ENCODE results near the gene DYNC2LI1. TPM values are rescaled to one million over a fixed set of nuclear protein-coding genes. Genes with fewer than 3 reads are reported as not detected.
A peak's percentile ranks its signal among the peaks of the same experiment; 100 is the strongest.

The DYNC2LI1 gene
- polyA plus RNA-seq, 1 donor, result 40.1 TPM

DNA sequence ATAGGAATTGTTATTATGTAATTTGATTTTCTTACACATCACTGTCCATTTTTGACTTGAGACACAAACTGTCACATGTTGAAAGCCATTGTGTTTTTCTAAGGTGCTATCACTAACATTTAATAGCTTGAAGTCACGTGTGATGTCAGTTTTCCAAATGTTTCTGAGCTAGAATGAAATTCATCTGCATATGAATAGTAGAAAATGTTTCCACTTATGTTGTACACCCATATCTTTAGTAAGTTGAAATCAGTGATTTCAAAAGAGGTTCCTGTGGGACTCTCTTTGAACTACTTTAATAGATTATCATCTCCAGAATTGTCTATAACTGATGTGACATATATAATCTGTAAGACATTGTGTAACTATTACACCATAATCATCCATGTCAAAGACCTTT is 37.0 kb downstream of the DYNC2LI1 start:
- no peak overlapping the region for H3K4me3 ChIP-seq (ENCODE audit: low read length)
- no peaks in the 10 kb centered on the region for H3K27me3 ChIP-seq (ENCODE audit: control insufficient read depth, insufficient read depth, low read length)
- WGBS (ENCODE audit: insufficient coverage, low lambda C conversion rate), result 60% methylated on average over 1 of the region's 1 CpG
- peaks cover 30% of the 10 kb centered on the region for H3K4me1 ChIP-seq (ENCODE audit: control insufficient read depth, insufficient read depth, low read length)
- no peaks in the 10 kb centered on the region for H3K9me3 ChIP-seq (ENCODE audit: control insufficient read depth, low read depth, low read length)
- peaks cover 6% of the 10 kb centered on the region for H3K36me3 ChIP-seq (ENCODE audit: control insufficient read depth, insufficient read depth, low read length)
- H3K27ac ChIP-seq (ENCODE audit: low read length), result no peak overlapping the region
- no peak for DNase-seq

DNA sequence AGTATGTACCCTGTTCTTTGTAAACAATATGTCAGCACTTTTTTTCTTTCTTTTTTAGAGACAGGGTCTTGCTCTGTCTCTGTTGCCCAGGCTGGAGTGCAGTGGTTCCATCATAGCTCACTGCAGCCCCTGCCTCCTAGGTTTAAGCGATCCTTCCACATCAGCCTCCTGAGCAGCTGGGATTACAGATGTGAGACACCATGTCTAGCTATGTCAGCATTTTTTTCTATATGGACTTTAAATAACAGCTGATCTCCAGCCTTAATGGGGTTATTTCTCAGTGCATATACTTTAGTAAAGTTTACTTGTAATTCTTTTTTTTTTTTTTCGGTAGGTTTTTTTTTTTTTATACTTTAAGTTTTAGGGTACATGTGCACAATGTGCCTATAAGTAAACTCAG is 38.2 kb downstream of the DYNC2LI1 start:
- H3K27ac ChIP-seq (ENCODE audit: low read length), result no peak overlapping the region
- DNase-seq, result no peak
- peaks cover 8% of the 10 kb centered on the region for H3K36me3 ChIP-seq (ENCODE audit: control insufficient read depth, insufficient read depth, low read length)
- 100% methylated on average over 1 of the region's 2 CpGs for WGBS (ENCODE audit: insufficient coverage, low lambda C conversion rate)
- H3K4me1 ChIP-seq (ENCODE audit: control insufficient read depth, insufficient read depth, low read length), result peaks cover 25% of the 10 kb centered on the region
- no peak overlapping the region for H3K4me3 ChIP-seq (ENCODE audit: low read length)
- no peaks in the 10 kb centered on the region for H3K27me3 ChIP-seq (ENCODE audit: control insufficient read depth, insufficient read depth, low read length)
- no peaks in the 10 kb centered on the region for H3K9me3 ChIP-seq (ENCODE audit: control insufficient read depth, low read depth, low read length)

DNA sequence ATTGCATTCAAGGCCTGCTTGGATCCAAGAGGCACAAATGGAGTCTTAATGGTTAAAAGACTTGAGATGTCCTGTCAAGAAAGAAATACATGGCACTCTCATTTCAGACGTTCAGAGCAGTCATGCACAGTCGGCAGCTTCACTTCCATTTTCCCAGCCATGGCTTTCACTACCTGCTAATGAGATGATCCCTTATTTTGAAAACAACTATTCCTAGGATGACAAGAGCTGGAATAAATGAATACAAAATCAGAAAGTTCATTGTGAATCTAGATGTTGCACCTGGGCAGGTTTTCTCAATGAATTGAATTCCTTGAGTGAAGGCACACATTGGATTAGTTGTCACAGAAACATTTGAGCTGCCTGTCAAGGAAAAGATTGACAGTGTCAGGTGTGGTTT is 39.1 kb downstream of the DYNC2LI1 start:
- Histone ChIP-seq H3K9me3 (ENCODE audit: control insufficient read depth, low read depth, low read length) (no peaks in the 10 kb centered on the region), H3K36me3 (ENCODE audit: control insufficient read depth, insufficient read depth, low read length) (peaks cover 8% of the 10 kb centered on the region), H3K27ac (ENCODE audit: low read length) (no peak overlapping the region), H3K27me3 (ENCODE audit: control insufficient read depth, insufficient read depth, low read length) (no peaks in the 10 kb centered on the region), H3K4me3 (ENCODE audit: low read length) (no peak overlapping the region), H3K4me1 (ENCODE audit: control insufficient read depth, insufficient read depth, low read length) (peaks cover 17% of the 10 kb centered on the region)
- no CpG with 5 or more reads among the region's 2 CpGs for WGBS (ENCODE audit: insufficient coverage, low lambda C conversion rate)
- DNase-seq, result no peak

DNA sequence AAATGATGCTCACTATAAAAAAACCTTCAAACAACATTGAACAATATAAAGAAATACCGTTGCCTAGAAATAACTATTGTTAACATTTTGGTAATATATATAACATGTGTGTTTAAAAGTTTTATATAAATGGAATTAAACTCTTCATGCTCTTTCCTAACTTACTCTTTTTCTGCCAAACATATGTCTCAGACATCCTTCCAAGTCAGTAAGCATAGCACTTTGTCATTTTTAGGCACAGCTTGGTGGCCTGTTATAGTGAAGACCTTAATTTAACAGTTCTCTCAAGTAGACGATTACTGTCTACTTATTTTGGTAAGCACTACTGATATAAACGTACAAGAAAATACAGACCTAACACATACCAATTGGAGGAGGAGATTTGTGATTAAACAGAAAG is 40.9 kb downstream of the DYNC2LI1 start:
- H3K36me3 ChIP-seq (ENCODE audit: control insufficient read depth, insufficient read depth, low read length), result peaks cover 8% of the 10 kb centered on the region
- 100% methylated on average over 1 of the region's 3 CpGs for WGBS (ENCODE audit: insufficient coverage, low lambda C conversion rate)
- H3K27ac ChIP-seq (ENCODE audit: low read length), result no peak overlapping the region
- H3K9me3 ChIP-seq (ENCODE audit: control insufficient read depth, low read depth, low read length), result no peaks in the 10 kb centered on the region
- DNase-seq, result no peak
- no peaks in the 10 kb centered on the region for H3K27me3 ChIP-seq (ENCODE audit: control insufficient read depth, insufficient read depth, low read length)
- peaks cover 17% of the 10 kb centered on the region for H3K4me1 ChIP-seq (ENCODE audit: control insufficient read depth, insufficient read depth, low read length)
- H3K4me3 ChIP-seq (ENCODE audit: low read length), result no peak overlapping the region

DNA sequence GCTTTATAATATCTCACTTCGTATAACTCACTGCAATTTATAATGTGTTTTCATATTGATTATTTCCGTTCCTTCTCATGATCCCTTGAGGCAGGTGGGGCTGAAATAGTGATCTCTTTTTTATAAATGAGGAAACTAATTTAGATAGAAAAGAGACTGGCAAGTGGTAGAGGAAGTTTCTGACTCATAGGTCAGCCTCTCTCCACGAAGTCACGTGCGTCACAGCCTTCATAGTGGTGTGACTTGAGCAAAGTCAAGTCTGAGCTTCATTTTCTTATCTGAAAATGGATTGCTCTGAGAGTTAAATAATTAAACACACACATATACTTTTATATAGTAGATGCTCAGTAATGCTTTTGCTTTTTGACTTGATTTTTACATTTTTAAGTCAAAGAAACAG is 44.9 kb downstream of the DYNC2LI1 start:
- H3K4me3 ChIP-seq (ENCODE audit: low read length), result no peak overlapping the region
- peak overlapping the region; percentile 82 for H3K27ac ChIP-seq (ENCODE audit: low read length)
- H3K4me1 ChIP-seq (ENCODE audit: control insufficient read depth, insufficient read depth, low read length), result peaks cover 15% of the 10 kb centered on the region
- H3K9me3 ChIP-seq (ENCODE audit: control insufficient read depth, low read depth, low read length), result no peaks in the 10 kb centered on the region
- 0% methylated on average over 1 of the region's 5 CpGs for WGBS (ENCODE audit: insufficient coverage, low lambda C conversion rate)
- peak; percentile 92 to 96 for DNase-seq
- H3K36me3 ChIP-seq (ENCODE audit: control insufficient read depth, insufficient read depth, low read length), result peaks cover 3% of the 10 kb centered on the region
- H3K27me3 ChIP-seq (ENCODE audit: control insufficient read depth, insufficient read depth, low read length), result no peaks in the 10 kb centered on the region

DNA sequence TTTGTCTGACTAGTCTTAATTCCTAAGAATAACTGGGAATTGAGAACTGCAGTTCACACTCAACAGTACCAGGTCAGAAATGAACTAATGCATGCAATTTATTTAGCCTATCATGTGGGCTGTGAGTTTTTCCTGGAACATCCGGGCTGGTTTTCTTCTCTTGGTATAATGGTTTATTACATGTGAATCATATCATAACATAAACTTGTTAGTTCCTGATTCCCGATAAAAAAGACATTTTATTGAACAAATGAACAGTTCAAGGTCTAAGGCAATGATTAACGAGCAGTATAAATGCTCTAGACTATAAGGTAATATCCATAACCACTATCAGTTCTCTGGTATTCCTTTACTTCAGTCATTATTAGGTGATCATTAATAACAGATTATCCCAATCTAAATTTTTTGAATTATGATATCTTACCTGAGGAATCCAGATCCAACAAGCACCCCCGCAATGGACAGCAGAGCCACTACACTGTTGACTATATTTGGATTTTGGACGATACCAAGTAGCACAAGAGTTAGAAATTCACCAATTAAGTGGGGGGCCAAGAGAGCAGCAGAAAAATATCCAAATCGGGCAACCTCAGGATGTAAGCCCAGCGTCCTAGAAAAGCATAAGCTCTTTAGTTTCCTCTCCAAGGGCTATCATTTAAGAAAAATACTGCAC is 45.8 kb downstream of the DYNC2LI1 start:
- peak; percentile 50 to 89 for DNase-seq
- 30% methylated on average over 2 of the region's 7 CpGs for WGBS (ENCODE audit: insufficient coverage, low lambda C conversion rate)
- Histone ChIP-seq H3K27me3 (ENCODE audit: control insufficient read depth, insufficient read depth, low read length) (no peaks in the 10 kb centered on the region), H3K4me3 (ENCODE audit: low read length) (no peak overlapping the region), H3K36me3 (ENCODE audit: control insufficient read depth, insufficient read depth, low read length) (peaks cover 3% of the 10 kb centered on the region), H3K27ac (ENCODE audit: low read length) (peak overlapping the region; percentile 82), H3K9me3 (ENCODE audit: control insufficient read depth, low read depth, low read length) (no peaks in the 10 kb centered on the region), H3K4me1 (ENCODE audit: control insufficient read depth, insufficient read depth, low read length) (peaks cover 15% of the 10 kb centered on the region)

DNA sequence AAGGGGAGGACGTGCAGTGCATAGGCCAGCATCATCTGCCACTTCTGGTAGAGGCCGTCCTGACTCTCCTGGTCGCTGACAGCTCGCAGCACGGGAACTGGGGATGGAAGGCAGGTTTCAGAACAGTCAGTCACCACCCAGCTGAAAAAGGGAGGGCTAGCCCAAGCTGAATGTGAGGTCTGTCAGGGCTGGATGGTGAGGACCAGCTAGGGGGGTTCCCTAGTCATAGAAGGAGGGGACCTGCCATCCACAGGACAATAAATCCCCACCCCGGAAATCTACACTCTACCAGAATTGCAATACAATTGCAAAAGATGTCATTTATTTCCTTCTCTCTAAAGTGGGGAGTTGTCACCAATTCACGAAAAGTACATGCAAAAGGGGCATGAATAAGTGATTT is 49.0 kb downstream of the DYNC2LI1 start:
- Histone ChIP-seq H3K36me3 (ENCODE audit: control insufficient read depth, insufficient read depth, low read length) (no peaks in the 10 kb centered on the region), H3K27ac (ENCODE audit: low read length) (no peak overlapping the region), H3K4me1 (ENCODE audit: control insufficient read depth, insufficient read depth, low read length) (peaks cover 15% of the 10 kb centered on the region), H3K4me3 (ENCODE audit: low read length) (no peak overlapping the region), H3K9me3 (ENCODE audit: control insufficient read depth, low read depth, low read length) (no peaks in the 10 kb centered on the region), H3K27me3 (ENCODE audit: control insufficient read depth, insufficient read depth, low read length) (no peaks in the 10 kb centered on the region)
- WGBS (ENCODE audit: insufficient coverage, low lambda C conversion rate), result no CpG with 5 or more reads among the region's 7 CpGs
- DNase-seq, result no peak

DNA sequence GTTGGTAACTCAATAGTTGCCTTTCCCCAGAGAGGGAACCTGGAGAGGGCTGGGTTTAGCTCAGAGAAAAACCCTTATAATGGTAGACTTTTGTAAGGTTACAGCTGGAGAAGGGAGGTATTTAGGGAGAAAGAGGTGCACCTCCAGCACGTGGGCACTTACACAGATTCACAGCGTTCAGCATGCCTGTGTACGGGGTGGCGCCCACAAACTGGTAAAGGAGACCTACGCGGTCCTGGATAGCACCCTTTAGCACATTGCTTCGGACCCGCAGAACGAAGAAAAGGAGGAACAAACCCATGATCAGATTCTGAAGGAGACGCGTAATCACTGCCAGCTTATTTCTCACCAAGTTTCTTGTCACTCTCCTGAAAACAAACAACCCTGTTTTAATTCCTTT is 49.9 kb downstream of the DYNC2LI1 start:
- no CpG with 5 or more reads among the region's 11 CpGs for WGBS (ENCODE audit: insufficient coverage, low lambda C conversion rate)
- DNase-seq, result no peak
- peaks cover 8% of the 10 kb centered on the region for H3K4me1 ChIP-seq (ENCODE audit: control insufficient read depth, insufficient read depth, low read length)
- no peaks in the 10 kb centered on the region for H3K27me3 ChIP-seq (ENCODE audit: control insufficient read depth, insufficient read depth, low read length)
- no peak overlapping the region for H3K27ac ChIP-seq (ENCODE audit: low read length)
- H3K36me3 ChIP-seq (ENCODE audit: control insufficient read depth, insufficient read depth, low read length), result no peaks in the 10 kb centered on the region
- no peaks in the 10 kb centered on the region for H3K9me3 ChIP-seq (ENCODE audit: control insufficient read depth, low read depth, low read length)
- no peak overlapping the region for H3K4me3 ChIP-seq (ENCODE audit: low read length)

DNA sequence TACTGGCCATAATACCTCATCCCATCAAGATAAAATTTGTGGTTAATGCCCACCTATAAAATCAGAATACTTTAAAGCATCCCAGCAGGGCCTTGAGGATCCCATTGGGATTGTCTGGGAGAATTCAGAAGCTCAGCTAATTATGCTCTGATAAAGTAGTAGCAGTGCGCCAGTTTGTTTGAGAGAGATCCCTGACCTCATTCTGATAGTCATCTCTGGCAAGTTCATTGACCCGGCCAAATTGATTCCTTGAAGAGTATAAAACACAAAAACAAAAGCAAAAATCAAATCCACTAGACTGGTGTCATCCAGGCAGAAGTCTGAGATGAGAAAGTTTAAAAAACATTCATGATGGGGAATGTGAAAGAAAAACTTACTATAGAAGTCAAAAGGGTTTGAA is 50.7 kb downstream of the DYNC2LI1 start:
- Histone ChIP-seq H3K4me1 (ENCODE audit: control insufficient read depth, insufficient read depth, low read length) (peaks cover 6% of the 10 kb centered on the region), H3K9me3 (ENCODE audit: control insufficient read depth, low read depth, low read length) (no peaks in the 10 kb centered on the region), H3K36me3 (ENCODE audit: control insufficient read depth, insufficient read depth, low read length) (no peaks in the 10 kb centered on the region), H3K27ac (ENCODE audit: low read length) (no peak overlapping the region), H3K4me3 (ENCODE audit: low read length) (no peak overlapping the region), H3K27me3 (ENCODE audit: control insufficient read depth, insufficient read depth, low read length) (no peaks in the 10 kb centered on the region)
- WGBS (ENCODE audit: insufficient coverage, low lambda C conversion rate), result 83% methylated on average over 2 of the region's 2 CpGs
- DNase-seq, result no peak

DNA sequence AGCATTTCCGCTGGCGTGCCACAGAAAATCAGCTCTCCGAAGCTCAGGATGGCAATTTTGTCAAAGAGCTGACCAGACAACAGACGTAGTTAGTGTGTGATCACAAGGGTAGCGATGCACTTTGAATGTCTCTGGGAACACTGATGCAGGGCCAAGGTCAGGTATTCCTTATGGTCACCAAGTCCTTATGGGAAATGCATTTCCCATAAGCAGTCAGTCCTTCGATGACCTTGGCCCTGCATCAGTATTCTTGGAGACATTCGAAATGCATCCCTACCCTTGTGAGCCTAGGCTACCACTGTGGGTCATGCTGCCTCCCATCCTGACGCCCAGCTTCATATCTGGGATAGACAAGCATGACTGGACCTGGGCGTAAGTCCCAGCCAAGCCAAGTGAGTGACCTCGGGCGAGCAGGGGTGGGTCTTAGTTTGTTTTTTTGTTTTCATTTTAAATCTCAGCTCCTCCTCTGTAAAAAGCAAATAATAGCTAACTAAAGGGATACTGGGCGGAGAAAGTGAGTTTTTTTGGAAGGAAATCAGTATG is 51.2 kb downstream of the DYNC2LI1 start:
- 100% methylated on average over 3 of the region's 12 CpGs for WGBS (ENCODE audit: insufficient coverage, low lambda C conversion rate)
- Histone ChIP-seq H3K27ac (ENCODE audit: low read length) (no peak overlapping the region), H3K4me1 (ENCODE audit: control insufficient read depth, insufficient read depth, low read length) (peaks cover 1% of the 10 kb centered on the region), H3K4me3 (ENCODE audit: low read length) (no peak overlapping the region), H3K27me3 (ENCODE audit: control insufficient read depth, insufficient read depth, low read length) (no peaks in the 10 kb centered on the region), H3K9me3 (ENCODE audit: control insufficient read depth, low read depth, low read length) (no peaks in the 10 kb centered on the region), H3K36me3 (ENCODE audit: control insufficient read depth, insufficient read depth, low read length) (no peaks in the 10 kb centered on the region)
- no peak for DNase-seq

DNA sequence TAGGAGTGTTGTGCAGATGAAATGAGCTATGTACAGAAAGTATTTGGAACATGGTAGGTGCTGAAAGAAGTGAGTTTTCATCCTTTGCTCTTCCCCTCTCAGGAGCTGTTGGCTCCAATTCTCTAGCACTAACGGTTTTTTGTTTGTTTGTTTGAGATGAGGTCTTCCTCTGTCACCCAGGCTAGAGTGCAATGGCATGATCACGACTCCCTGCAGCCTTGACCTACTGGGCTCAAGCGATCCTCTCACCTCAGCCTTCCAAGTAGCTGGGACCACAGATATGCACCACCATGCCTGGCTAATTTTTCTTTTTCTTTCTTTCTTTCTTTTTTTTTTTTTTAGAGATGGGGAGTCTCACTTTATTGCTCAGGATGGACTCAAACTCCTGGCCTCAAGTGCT is 52.0 kb downstream of the DYNC2LI1 start:
- Histone ChIP-seq H3K4me1 (ENCODE audit: control insufficient read depth, insufficient read depth, low read length) (peaks cover 5% of the 10 kb centered on the region), H3K27me3 (ENCODE audit: control insufficient read depth, insufficient read depth, low read length) (no peaks in the 10 kb centered on the region), H3K9me3 (ENCODE audit: control insufficient read depth, low read depth, low read length) (no peaks in the 10 kb centered on the region), H3K36me3 (ENCODE audit: control insufficient read depth, insufficient read depth, low read length) (no peaks in the 10 kb centered on the region), H3K4me3 (ENCODE audit: low read length) (no peak overlapping the region), H3K27ac (ENCODE audit: low read length) (no peak overlapping the region)
- DNase-seq, result no peak
- no CpG with 5 or more reads among the region's 3 CpGs for WGBS (ENCODE audit: insufficient coverage, low lambda C conversion rate)
